Mononuclear cell (primary cell): ENCODE data around the gene NEK8. TPM values are rescaled to one million over a fixed set of nuclear protein-coding genes. Genes with fewer than 3 reads are reported as not detected.

Experiments used
- H3K27me3 ChIP-seq: 2 replicates; pipeline ENCODE4 v1.6.0; 2011; ENCODE audit warnings: low read length, control low read depth; ENCODE audit not compliant: insufficient read depth
- H3K4me1 ChIP-seq: 2 replicates; pipeline ENCODE4 v1.5.1; 2011; ENCODE audit warnings: mild to moderate bottlenecking, low read length, control low read depth; ENCODE audit not compliant: insufficient read depth
- H3K4me3 ChIP-seq: 2 replicates; pipeline ENCODE4 v1.5.1; 2011; ENCODE audit warnings: mild to moderate bottlenecking, low read length, moderate library complexity
- H3K9me3 ChIP-seq: 2 replicates; pipeline ENCODE4 v1.5.1; 2011; ENCODE audit warnings: low read depth, mild to moderate bottlenecking, control low read depth, low read length
- total RNA-seq: library from RNA; depleted of rRNA; stranded (reverse); fragments of >200 nt; gene quantifications from one replicate; pipeline ENCODE4 v1.2.3, GENCODE V29; 2012

Gene NEK8
- total RNA-seq, 1 donor, result 1.4 TPM

GRCh38 chr17:28743243-28744103 is 14.9 kb downstream of the NEK8 start, which contains the start of gene TRAF4:
TRAF4 (plus strand) TSS chr17:28744011; CDS start chr17:28744113, 102 bp downstream.
- Histone ChIP-seq H3K4me3 (peak within 1 kb of the TSS; percentile 52), H3K27me3 (peaks cover 9% of the 10 kb centered on the region), H3K4me1 (peaks cover 71% of the 10 kb centered on the region), H3K9me3 (no peaks in the 10 kb centered on the region)

- H3K4me1 ChIP-seq, result peaks cover 62% of the 10 kb centered on the region
These were observed 15.8 kb downstream of the NEK8 start for GRCh38 chr17:28744104-28744971.

GRCh38 chr17:28744972-28745785 is 16.6 kb downstream of the NEK8 start:
- peaks cover 62% of the 10 kb centered on the region for H3K4me1 ChIP-seq
- no peaks in the 10 kb centered on the region for H3K9me3 ChIP-seq
- H3K4me3 ChIP-seq, result peak overlapping the region; percentile 52
- H3K27me3 ChIP-seq, result peaks cover 9% of the 10 kb centered on the region

More at GRCh38 chr17:28744104-28744971, 15.8 kb downstream of the NEK8 start:
- Histone ChIP-seq H3K27me3 (peaks cover 9% of the 10 kb centered on the region), H3K9me3 (no peaks in the 10 kb centered on the region), H3K4me3 (peak overlapping the region; percentile 52)

DNA sequence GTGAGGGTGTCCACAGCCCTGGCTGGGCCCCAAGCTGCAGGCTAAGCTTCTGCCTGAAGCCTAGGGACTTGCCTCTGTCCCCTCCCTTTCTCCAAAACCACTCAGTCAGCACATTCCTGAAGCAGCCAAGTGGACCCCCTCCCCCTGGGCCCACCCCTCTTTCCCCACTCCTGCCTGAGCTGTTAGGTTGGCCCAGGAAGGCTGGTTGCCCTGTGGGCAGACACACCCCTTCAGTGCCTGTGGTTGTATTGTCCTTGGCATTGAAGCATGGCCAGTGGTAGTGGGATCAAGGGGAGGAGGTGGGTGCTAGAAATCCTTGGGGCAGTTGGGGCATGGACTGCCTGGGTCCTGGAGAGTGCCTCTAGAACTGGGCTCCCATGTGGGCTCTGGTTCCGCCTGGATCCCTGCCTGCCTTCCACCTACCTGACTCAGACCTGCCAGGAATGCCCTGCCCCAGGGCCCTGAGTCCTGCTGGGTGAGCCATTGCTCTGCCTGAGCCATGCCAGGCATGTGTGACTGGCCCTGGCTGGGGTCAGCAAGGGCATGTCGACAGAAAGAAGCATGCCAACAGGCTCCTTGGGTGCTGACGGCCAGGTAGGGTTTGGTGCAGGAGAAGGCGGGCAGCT is 17.3 kb downstream of the NEK8 start:
- Histone ChIP-seq H3K4me1 (peaks cover 55% of the 10 kb centered on the region), H3K9me3 (no peaks in the 10 kb centered on the region), H3K4me3 (no peak overlapping the region)

GRCh38 chr17:28746611-28747050 is 18.0 kb downstream of the NEK8 start:
- Histone ChIP-seq H3K4me3 (no peak overlapping the region), H3K9me3 (no peaks in the 10 kb centered on the region), H3K27me3 (peaks cover 9% of the 10 kb centered on the region), H3K4me1 (peaks cover 48% of the 10 kb centered on the region)

More for the DNA sequence above, 17.3 kb downstream of the NEK8 start:
- H3K27me3 ChIP-seq, result peaks cover 9% of the 10 kb centered on the region

GRCh38 chr17:28747051-28747691 is 18.6 kb downstream of the NEK8 start:
- Histone ChIP-seq H3K9me3 (no peaks in the 10 kb centered on the region), H3K27me3 (peaks cover 9% of the 10 kb centered on the region), H3K4me1 (peaks cover 43% of the 10 kb centered on the region), H3K4me3 (no peak overlapping the region)

GRCh38 chr17:28747801-28748750 is 19.5 kb downstream of the NEK8 start:
- H3K9me3 ChIP-seq, result no peaks in the 10 kb centered on the region
- H3K4me1 ChIP-seq, result peaks cover 33% of the 10 kb centered on the region
- H3K4me3 ChIP-seq, result no peak overlapping the region
- H3K27me3 ChIP-seq, result peaks cover 9% of the 10 kb centered on the region

DNA sequence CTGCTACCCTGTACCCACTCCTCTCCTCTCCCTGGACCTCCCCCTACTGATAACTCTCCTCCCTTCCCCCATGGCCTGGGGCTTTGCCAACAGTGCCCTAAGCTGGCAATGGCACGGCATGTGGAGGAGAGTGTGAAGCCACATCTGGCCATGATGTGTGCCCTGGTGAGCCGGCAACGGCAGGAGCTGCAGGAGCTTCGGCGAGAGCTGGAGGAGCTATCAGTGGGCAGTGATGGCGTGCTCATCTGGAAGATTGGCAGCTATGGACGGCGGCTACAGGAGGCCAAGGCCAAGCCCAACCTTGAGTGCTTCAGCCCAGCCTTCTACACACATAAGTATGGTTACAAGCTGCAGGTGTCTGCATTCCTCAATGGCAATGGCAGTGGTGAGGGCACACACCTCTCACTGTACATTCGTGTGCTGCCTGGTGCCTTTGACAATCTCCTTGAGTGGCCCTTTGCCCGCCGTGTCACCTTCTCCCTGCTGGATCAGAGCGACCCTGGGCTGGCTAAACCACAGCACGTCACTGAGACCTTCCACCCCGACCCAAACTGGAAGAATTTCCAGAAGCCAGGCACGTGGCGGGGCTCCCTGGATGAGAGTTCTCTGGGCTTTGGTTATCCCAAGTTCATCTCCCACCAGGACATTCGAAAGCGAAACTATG is 20.4 kb downstream of the NEK8 start:
- Histone ChIP-seq H3K9me3 (no peaks in the 10 kb centered on the region), H3K27me3 (peaks cover 9% of the 10 kb centered on the region), H3K4me1 (peaks cover 27% of the 10 kb centered on the region), H3K4me3 (no peak overlapping the region)

GRCh38 chr17:28749516-28750177 is 21.1 kb downstream of the NEK8 start:
- H3K4me3 ChIP-seq, result no peak overlapping the region
- H3K4me1 ChIP-seq, result peaks cover 23% of the 10 kb centered on the region
- peaks cover 5% of the 10 kb centered on the region for H3K27me3 ChIP-seq
- no peaks in the 10 kb centered on the region for H3K9me3 ChIP-seq

- H3K9me3 ChIP-seq, result no peaks in the 10 kb centered on the region
- H3K27me3 ChIP-seq, result no peaks in the 10 kb centered on the region
- H3K4me3 ChIP-seq, result no peak overlapping the region
- peaks cover 16% of the 10 kb centered on the region for H3K4me1 ChIP-seq
These were observed 21.8 kb downstream of the NEK8 start for GRCh38 chr17:28750178-28751047.

DNA sequence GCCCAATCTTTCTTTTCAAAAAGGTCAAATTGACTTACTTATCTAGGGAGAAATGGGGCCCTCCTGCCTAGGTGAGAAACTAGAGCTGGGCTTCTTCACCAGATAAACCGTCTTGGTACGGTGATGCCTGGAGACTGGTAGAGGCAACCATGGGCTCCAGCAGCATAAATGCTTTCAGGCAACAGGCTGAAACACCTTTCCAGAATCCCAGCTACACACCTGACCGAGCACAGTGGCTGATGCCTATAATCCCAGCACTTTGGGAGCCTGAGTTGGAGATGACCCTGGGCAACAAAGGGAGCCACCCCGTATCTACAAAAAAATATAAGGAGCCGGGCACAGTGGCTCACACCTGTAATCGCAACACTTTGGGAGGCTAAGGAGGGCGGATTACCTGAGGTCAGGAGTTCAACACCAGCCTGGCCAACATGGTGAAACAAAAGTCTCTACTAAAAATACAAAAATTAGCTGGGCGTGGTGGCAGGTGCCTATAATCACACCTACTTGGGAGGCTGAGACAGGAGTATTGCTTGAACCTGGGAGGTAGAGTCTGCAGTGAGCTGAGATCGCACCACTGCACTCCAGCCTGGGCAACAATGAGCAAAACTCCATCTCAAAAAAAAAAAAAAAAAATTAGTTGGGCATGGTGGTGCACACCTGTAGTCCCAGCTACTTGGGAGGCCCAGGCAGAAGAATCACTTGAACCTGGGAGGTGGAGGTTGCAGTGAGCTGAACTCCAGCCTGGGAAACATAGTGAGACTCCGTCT is 23.2 kb downstream of the NEK8 start:
- no peaks in the 10 kb centered on the region for H3K27me3 ChIP-seq

More for the DNA sequence above, 23.2 kb downstream of the NEK8 start:
- Histone ChIP-seq H3K4me3 (no peak overlapping the region), H3K4me1 (peaks cover 6% of the 10 kb centered on the region), H3K9me3 (no peaks in the 10 kb centered on the region)
